ENCODE results near the gene CCDC88B. TPM values are rescaled to one million over a fixed set of nuclear protein-coding genes. Genes with fewer than 3 reads are reported as not detected.

CCDC88B gene
- total and polyA plus RNA-seq, 9 of the 15 experiments (the other 6 are each of a cell fraction or from before 2014, with no cell fraction given), result 0.13 to 18.1 (median 7.9) TPM

GRCh38 chr11:64341851-64342791 lies 2.1 kb downstream of the CCDC88B start:
- BruUV-seq (replicated peaks), result no TSS peak
- no peaks in the 10 kb centered on the region for H3K36me3 ChIP-seq (ENCODE audit: control insufficient read depth, insufficient read depth, low read length)
- H3K4me1 ChIP-seq (replicated peaks in 1 of 2; ENCODE audit: control insufficient read depth in 2 of 2, insufficient read depth in 2 of 2, low read length in 2 of 2), result peaks cover 26 to 54% of the 10 kb centered on the region in 2 experiments; a peak in 4 of 5 replicates
- H3K4me3 ChIP-seq, result peak overlapping the region; percentile 39
- ATAC-seq (peak; percentile 95), DNase-seq (ENCODE audit: extremely low read depth in 1 of 4, low spot score in 3 of 4) (peak; percentile 95 to 97 (median 96)), FAIRE-seq (no peak)
- in situ Hi-C loops (cut with MboI) (no loop called here), intact Hi-C loops (cut with micrococcal nuclease) (loop anchor here (2.0 kb wide), 1 partner anchor 37 kb away; the partner anchor contains the start of gene ESRRA)
- CTCF ChIA-PET (ENCODE audit: low intra/inter-chr PET ratio), result interaction anchor here (0.6 to 2.0 kb wide), 3 partner anchors 14 to 1229 kb away, joined by 4 to 8 read pairs (median 4); partner anchors contain the start of genes PRDX5 and TRMT112
- peak overlapping the region; percentile 56 to 84 for H3K9ac ChIP-seq (ENCODE audit: insufficient read depth in 1 of 2, low read depth in 2 of 2, low read length in 2 of 2)
- WGBS (ENCODE audit: insufficient coverage, low coverage, missing lambda C conversion rate), result 18% methylated on average over 49 of the region's 55 CpGs
- no peaks in the 10 kb centered on the region for H3K79me2 ChIP-seq (ENCODE audit: control insufficient read depth, insufficient read depth, low read length)
- no peaks in the 10 kb centered on the region for H3K27me3 ChIP-seq (ENCODE audit: control insufficient read depth in 2 of 2, insufficient read depth in 2 of 2, low read length in 2 of 2)
- H2AFZ ChIP-seq (ENCODE audit: low read depth, low read length), result peak overlapping the region; percentile 77
- POLR2A ChIA-PET, result interaction anchor here (0.6 to 2.6 kb wide), 12 partner anchors 11 to 523 kb away, joined by 3 to 20 read pairs (median 3); partner anchors contain the start of genes PRDX5 and TRMT112
- H3K9me3 ChIP-seq (replicated peaks; ENCODE audit: control insufficient read depth, insufficient read depth, low read depth, low read length), result no peaks in the 10 kb centered on the region
- no peaks in the 10 kb centered on the region for H3K9me1 ChIP-seq (ENCODE audit: control insufficient read depth, insufficient read depth, low read length)
- no peaks in the 10 kb centered on the region; the same call in 1 of the 2 replicates for H4K20me1 ChIP-seq (replicated peaks; ENCODE audit: control insufficient read depth, insufficient read depth, low read length)
- peak overlapping the region; percentile 51 for H3K4me2 ChIP-seq (ENCODE audit: insufficient read depth, low read length)
- peak overlapping the region; percentile 54 for H3K27ac ChIP-seq (ENCODE audit: extremely low read depth, low read depth, low read length)
- TF ChIP-seq RAD51 (IDR thresholded peaks at IDR 0.05; ENCODE audit: borderline replicate concordance, low read depth) (no peak), SLC30A9 (CRISPR knock-in tag; IDR thresholded peaks at IDR 0.05) (no peak), VEZF1 (CRISPR knock-in tag; IDR thresholded peaks at IDR 0.05) (peak; percentile 77), ZNF699 (CRISPR knock-in tag; IDR thresholded peaks at IDR 0.05; ENCODE audit: insufficient replicate concordance) (no peak), DNMT1 (IDR thresholded peaks at IDR 0.05) (0 out of 2 replicates have a peak, but pooled peaks have one; percentile 45), TRIM24 (IDR thresholded peaks at IDR 0.05) (no peak), CBX5 (IDR thresholded peaks at IDR 0.05; ENCODE audit: borderline replicate concordance, low read depth) (no peak), ZNF785 (CRISPR knock-in tag; IDR thresholded peaks at IDR 0.05) (no peak), PPARD (CRISPR knock-in tag; IDR thresholded peaks at IDR 0.05) (no peak), MCM7 (IDR thresholded peaks at IDR 0.05) (no peak), PML (IDR thresholded peaks at IDR 0.05; ENCODE audit: low read length) (no peak), FOSL1 (tag; conservative IDR thresholded peaks at IDR 0.05) (no peak), RFX1 (IDR thresholded peaks at IDR 0.05) (no peak), ZNF12 (CRISPR knock-in tag; IDR thresholded peaks at IDR 0.05) (peak; percentile 76; the same call in 1 of the 2 replicates), SMC3 (conservative IDR thresholded peaks at IDR 0.05; ENCODE audit: insufficient read depth, low read depth, low read length) (0 out of 2 replicates have a peak, but pooled peaks have one; percentile 13), ZNF184 (CRISPR knock-in tag; IDR thresholded peaks at IDR 0.05) (no peak), SUPT5H (IDR thresholded peaks at IDR 0.05) (peak; percentile 70), PHF8 (IDR thresholded peaks at IDR 0.05; ENCODE audit: borderline replicate concordance, low read length) (peak; percentile 82; the same call in 1 of the 2 replicates), ILF3 (IDR thresholded peaks at IDR 0.05; ENCODE audit: borderline replicate concordance) (no peak), CXXC5 (CRISPR knock-in tag; IDR thresholded peaks at IDR 0.05) (peak; percentile 78), SIN3A (IDR thresholded peaks at IDR 0.05; ENCODE audit: borderline replicate concordance in 2 of 2, control insufficient read depth in 1 of 2, low read depth in 2 of 2, low read length in 2 of 2) (peak in 1 of 2 experiments; percentile 72; a peak in 3 of 4 replicates), SNIP1 (IDR thresholded peaks at IDR 0.05; ENCODE audit: low read depth) (no peak), ETV1 (tag; conservative IDR thresholded peaks at IDR 0.05; ENCODE audit: low read depth) (no peak)
